ENCODE data around the gene SPINT2.
"Not testable (repeated sequence)": the region's sequence is repeated elsewhere in the genome, so short reads cannot be mapped to it uniquely, and the experiment has no call there.

SPINT2 gene

DNA sequence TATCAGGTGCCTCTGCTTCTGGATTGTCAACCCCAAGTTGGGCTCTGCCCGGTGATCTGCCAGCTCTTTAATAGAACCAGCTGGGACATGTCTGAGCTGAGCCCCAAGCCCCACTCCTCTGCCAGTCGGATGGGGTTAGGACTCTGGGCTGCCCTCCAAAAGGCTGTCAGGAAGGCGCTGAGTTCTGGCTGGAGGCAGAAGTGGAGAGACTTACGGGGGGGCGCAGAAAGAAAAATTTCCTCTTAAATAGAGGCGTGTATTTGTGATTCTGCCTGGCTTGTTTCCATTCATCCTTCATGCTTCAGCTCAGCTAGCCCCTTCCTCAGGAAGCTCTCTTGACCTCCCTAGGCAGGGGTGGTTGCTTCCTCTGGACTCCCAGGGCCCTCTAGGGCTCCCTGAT is 54.3 kb downstream of the SPINT2 start:
- peak in 2 of 58 donors; percentile 6 for DNase-seq

GRCh38 chr19:38319421-38320258 is 55.3 kb downstream of the SPINT2 start, which contains the start of gene KCNK6:
Gene KCNK6, plus strand, starts transcription at chr19:38319845. Its CDS starts 106 bp downstream, at chr19:38319951.
- DNase-seq = peak in 20 of 58 donors; percentile 8 to 44 (median 18)

- DNase-seq = no peak
Observed at GRCh38 chr19:38320969-38321339, 56.6 kb downstream of the SPINT2 start.

GRCh38 chr19:38321646-38322196 is 57.3 kb downstream of the SPINT2 start:
- peak in 2 of 58 donors; percentile 14 to 23 for DNase-seq

DNA sequence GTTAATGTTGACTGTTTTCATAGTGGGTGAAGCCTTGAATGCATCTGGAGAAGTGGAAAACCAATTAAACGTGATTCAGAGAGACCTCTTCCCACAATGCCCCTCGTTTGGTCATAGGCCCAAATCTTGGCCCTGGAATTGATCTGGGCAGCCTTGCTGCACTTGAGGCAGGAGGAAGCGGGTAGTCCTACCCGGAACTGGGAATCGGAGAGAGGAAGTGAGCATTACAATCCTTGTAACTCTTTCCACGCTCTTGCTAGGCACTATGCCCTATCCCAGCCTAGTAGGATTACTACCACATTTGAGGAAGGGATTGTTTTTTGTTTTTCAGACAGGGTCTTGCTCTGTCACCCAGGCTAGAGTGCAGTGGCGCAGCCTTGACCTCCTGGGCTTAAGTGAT is 58.9 kb downstream of the SPINT2 start:
- no peak for DNase-seq

DNA sequence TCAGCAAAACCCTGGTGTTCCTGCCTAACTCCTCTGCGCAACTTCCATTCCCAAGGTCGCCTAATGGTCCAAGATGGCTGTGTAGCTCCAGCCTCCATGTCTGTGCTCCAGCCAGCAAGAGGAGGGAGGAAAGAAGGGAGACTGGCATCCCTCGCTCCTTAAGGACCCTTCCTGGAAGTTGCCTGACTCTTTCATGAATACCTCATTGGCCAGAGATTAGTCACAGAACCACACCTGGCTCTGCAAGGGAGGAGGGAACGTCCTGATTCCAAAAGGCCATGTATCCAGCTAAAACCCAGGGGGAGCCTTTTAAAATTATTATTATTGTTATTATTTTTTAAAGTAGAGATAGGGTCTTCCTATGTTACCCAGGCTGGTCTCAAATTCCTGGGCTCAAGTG is 60.1 kb downstream of the SPINT2 start:
- DNase-seq = no peak

DNA sequence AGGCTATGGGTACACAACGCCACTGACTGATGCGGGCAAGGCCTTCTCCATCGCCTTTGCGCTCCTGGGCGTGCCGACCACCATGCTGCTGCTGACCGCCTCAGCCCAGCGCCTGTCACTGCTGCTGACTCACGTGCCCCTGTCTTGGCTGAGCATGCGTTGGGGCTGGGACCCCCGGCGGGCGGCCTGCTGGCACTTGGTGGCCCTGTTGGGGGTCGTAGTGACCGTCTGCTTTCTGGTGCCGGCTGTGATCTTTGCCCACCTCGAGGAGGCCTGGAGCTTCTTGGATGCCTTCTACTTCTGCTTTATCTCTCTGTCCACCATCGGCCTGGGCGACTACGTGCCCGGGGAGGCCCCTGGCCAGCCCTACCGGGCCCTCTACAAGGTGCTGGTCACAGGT is 62.2 kb downstream of the SPINT2 start:
- no peak for DNase-seq

DNA sequence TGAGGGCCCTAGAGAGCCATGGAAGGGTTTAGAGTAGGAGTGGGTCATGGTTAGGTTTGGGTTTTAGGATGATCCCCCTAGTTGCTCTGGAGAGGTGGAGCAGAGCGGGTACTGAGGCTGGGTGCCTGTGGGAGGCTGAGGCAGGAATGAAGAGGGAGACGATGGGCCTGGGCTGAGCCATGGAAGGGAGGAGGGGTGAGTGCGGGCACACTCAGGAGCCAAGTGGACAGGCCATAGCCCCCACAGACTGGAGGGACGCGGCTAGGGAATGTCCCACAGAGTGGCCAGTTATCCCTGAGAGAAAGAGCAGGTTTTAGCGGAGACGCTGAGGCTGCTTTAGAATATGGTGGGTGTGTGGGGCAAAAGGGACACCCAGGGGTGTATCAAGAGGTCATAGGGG is 65.3 kb downstream of the SPINT2 start:
- DNase-seq = no peak

DNA sequence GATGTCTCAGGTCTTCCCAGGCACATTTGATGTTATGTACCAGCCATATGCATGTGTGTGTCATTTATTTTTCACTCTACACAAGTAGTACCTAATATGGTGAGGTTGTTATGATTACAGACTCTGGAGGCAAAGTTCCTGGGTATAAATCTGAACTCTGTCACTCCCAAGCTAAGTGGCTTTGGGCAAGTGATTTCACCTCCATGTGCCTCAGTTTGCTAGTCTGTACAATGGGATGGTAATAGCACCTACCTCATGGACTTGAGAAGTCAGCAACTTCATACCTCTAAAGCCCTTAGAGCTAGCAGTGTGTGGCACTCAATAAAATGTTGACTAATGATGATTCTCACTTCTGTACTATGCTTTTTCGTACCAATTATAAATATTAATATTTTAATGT is 67.4 kb downstream of the SPINT2 start:
- no peak for DNase-seq

- no peak for DNase-seq
Observed at GRCh38 chr19:38333245-38333644, 68.9 kb downstream of the SPINT2 start.

DNA sequence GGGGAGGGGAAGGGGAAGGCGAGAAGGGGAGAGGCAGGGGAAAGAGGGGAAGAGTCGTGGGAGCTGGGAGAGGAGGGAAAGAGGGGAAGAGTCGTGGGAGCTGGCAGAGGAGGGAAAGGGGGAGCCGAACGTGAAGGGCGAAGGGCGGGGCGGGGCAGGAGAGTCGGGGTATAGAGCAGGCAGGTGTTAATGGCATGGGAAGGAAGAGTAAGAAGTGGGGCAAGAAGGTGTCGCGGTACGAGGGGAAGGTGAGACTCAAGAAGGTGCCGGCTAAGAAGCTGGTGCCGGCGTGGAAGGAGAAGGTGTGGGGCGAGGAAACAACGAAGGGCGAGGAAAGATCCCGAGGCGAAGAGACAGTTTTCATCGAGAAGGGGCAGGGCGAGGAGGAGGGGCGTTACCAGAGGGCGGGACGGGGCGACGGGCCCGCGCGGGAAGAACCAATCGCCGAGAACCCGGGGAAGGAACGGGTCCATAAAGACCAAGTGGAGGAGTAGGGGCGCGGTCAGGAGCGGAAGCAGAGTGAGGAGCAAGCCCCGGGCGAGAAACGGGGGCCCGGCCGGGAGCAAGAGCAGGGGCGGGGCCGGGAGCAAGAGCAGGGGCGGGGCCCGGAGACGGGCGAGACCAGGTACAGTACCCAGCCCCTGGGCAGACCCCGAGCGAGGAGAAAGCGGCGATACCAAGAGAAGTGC is 71.7 kb downstream of the SPINT2 start:
- peak; percentile 50 to 98 (median 91) for DNase-seq

DNA sequence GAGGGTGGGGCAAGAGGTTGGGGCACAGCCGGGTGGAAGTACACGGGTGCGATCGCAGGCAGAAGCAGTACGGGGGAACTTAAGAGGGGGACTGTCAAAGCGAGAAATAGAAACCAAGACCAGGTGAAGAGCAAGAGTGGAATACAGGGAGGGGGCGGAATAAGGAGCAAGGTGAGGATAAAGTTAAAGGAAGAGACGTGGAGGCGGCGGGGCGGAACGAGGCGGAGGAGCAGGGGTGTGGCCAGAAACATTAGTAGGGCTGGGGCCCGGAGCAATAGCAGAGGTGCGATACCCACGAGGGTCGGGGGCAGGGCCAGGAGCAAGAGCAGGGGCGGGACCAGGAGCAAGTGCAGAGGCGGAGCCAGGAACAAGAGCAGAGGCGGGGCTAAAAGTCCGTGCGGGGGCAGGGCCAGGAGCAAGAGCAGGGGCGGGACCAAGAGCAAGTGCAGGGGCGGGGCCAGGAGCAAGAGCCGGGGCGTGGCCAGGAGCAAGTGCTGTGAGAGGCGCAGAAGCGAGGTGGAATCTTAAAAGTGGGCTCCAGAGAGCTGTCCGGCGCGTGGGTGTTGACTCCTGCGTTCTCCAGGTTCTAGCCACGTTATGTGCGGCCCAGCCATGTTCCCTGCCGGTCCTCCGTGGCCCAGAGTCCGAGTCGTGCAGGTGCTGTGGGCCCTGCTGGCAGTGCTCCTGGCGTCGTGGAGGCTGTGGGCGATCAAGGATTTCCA is 72.4 kb downstream of the SPINT2 start:
- peak in 57 of 58 donors; percentile 19 to 95 (median 82) for DNase-seq

- DNase-seq = peak in 1 of 58 donors; percentile 57
Observed at GRCh38 chr19:38337360-38337653, 72.9 kb downstream of the SPINT2 start.

DNA sequence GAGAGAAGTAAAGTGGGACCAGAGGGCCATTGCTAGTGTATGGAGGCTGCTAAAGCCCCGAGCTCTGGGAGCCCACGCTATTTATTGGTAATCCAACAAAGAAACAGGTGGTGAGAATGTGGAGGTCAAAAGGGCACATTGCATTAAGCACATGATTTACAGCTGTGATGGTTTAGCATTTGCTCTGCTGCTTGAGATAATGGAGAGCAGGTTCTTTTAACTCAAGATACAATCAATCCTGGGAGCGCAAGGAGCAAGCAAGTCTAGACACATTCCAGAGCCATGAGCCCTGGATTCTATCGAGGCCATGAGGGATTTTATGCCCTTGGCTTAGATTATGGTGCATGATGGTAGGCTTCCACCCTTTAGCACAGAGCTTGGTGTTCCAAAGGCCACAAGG is 74.6 kb downstream of the SPINT2 start:
- not testable (repeated sequence) for DNase-seq

GRCh38 chr19:38340927-38341326 is 76.6 kb downstream of the SPINT2 start:
- DNase-seq = no peak
